Inflammatory macrophage treated with lipopolysaccharide for 4 hours (primary cell): ENCODE measurements around the gene TBX10.
A peak's percentile ranks its signal among the peaks of the same experiment; 100 is the strongest.
"Not testable (repeated sequence)": the region's sequence is repeated elsewhere in the genome, so short reads cannot be mapped to it uniquely, and the experiment has no call there.

Source experiments
- DNase-seq: peaks from one replicate; pipeline ENCODE4 v3.0.0-alpha.2; 2020

Gene TBX10

GRCh38 chr11:67614730-67615714, 24.5 kb downstream of the TBX10 start:
- DNase-seq: peak; percentile 35

DNA sequence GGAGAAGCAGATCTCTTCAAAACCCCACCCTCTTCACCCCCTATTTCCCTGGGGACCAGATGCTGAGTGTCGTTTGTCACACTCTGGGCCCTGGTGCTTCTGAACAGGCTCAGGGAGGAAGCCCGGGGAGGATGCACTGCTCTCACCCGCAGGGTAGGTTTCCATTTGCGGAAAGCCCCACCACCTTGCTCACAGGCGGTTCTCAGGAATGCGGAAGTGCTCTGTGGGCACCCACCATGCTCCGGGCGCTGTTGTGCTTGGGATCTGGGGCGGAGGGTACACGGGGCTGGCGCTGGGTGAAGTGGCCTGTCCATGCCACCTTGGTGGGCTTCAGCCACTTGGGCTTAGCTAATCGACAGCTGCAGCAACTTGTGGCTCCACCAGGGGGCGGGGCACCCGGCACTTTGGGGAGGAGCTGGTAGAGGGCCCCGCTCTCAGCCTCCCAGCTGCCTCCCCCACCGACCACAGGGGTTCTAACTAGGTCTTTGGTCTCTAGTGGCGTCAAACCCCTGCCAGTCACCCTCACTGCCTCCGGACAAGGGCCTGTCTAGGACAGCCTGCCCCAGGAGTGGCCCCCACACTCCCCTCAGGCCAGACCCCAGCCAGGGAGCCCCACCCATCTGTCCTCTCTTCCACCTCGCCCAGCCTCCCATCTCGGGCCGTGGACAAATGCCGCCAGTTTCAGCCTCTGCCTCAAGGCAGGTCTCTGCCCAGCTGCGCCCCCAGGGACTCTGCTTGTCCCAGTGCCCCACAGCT, 25.4 kb downstream of the TBX10 start:
- peak; percentile 74 for DNase-seq

- DNase-seq: no peak
These were observed 26.1 kb downstream of the TBX10 start for GRCh38 chr11:67613313-67613959.

GRCh38 chr11:67612751-67613150, 26.8 kb downstream of the TBX10 start:
- no peak for DNase-seq

DNA sequence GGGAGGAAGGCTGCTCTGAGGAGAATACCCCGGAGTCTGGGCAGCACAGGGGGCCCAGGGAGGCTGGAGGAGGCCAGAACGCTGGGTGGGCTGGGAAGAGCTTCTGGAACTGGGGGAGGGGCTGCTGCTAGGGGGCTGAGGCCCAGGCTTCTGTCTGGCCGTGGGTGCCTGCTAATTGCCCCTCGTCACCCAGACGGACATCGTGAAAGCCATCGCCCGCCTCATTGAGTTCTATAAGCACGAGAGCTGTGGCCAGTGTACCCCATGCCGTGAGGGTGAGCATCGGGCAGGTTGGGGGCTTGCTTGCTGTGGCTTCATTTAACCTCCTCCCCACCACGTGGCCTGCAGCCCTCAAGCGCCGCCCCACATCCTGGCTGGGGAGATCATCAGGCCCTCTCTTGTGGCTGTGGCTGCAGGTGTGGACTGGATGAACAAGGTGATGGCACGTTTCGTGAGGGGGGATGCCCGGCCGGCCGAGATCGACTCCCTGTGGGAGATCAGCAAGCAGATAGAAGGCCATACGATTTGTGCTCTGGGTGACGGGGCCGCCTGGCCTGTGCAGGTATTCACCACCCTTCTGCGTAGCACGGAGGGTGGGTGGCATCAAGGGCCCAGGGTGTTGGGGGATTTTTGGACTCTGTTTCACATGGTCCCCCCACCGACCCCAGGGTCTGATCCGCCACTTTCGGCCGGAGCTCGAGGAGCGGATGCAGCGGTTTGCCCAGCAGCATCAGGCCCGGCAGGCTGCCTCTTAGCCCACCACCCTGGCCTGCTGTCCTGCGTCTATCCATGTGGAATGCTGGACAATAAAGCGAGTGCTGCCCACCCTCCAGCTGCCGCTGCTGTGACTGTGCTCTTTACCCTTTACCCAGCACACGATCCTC, 27.6 kb downstream of the TBX10 start:
- no peak for DNase-seq

DNA sequence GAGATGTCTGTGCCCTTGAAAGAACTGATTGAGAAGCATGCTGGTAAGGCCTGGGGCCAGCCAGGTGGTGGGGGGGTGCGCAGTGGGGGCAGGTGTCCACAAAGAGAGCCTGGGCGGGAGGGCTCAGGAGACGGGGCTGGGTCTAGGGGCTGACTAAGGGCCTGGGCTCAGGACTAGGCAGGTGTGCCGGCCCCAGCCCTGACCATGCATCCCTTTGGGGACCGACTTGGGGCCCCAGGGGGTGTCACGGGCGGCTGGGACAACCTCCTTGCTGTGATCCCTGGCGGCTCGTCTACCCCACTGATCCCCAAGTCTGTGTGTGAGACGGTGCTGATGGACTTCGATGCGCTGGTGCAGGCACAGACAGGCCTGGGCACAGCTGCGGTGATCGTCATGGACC, 28.4 kb downstream of the TBX10 start:
- no peak for DNase-seq

DNA sequence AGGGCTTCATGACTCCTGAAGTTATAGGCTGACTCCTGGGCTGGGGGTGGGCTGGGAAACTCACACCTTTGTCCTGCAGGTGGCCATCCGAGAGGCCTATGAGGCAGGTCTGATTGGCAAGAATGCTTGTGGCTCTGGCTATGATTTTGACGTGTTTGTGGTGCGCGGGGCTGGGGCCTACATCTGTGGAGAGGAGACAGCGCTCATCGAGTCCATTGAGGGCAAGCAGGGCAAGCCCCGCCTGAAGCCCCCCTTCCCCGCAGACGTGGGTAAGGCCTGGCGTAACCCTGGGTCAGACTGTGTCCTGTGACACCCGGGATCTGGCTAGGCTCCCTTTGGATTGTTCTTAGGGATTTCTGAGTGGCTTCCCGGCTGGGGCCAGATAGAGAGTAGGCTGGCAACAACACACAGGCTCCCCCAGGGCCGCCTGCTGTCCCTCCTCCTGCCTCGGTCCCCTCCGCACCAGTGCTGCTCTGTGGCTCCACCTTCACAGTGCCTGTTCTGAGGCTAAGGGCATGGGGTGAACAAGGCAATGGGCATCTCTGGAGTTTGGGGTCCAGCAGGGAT, 29.2 kb downstream of the TBX10 start:
- no peak for DNase-seq

- DNase-seq: no peak
These were observed 30.2 kb downstream of the TBX10 start for GRCh38 chr11:67609316-67609715.

DNA sequence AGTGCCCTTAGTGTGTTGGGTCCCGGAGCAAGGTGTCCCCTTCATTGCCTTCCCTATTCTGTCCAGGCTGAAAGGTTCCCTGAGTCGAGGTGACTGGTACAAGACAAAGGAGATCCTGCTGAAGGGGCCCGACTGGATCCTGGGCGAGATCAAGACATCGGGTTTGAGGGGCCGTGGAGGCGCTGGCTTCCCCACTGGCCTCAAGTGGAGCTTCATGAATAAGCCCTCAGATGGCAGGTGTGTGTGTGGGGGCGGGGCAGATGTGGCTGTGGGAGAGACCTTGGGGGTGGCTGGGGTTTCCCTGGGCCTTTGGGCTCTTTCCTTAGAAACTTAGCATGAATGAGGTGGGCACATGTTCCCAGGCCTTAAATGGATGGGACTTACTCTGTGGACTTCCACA, 31.1 kb downstream of the TBX10 start:
- no peak for DNase-seq

- DNase-seq: no peak
These were observed 32.1 kb downstream of the TBX10 start for GRCh38 chr11:67607507-67607906.

DNA sequence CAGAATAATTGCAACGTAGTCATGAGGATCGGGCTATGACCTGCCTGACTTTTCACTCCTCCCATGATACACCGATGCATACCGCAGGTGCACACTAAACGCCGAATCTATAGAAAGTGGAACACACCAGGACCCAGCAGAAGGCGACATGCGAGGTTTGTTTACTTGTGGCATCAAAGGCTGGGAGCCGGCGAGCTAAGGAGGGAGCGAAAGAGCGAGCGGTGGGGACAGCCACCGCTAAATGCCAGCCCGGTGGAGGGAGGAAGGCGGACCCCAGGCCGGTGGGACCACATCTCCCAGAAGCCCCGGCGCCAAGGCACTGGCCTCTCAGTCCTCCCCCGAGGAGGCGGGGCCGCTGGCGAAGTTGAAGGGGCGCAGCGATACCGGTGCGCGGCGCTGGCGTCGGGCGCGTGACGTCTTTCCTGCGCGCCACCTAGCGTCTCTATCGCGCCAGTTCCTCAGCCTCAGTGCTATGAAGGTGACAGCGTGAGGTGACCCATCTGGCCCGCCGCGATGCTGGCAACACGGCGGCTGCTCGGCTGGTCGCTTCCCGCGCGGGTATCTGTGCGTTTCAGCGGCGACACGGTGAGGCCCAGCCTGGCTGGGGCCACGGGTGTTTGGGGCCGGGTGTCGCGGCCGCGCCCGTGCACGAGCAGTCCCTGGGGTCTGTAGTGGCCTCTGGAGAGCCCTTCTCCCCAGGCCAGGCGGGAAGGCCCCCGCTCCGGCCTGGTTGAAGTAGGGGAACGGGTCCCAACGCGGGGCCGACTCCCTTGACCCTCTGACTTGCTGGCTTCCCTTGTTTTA, 32.9 kb downstream of the TBX10 start, which contains the start of gene NDUFV1:
Gene NDUFV1, plus strand, starts transcription at position 445 of the 804 bp plus-strand sequence. Its CDS starts 69 bp downstream, at position 514.
- DNase-seq: peak; percentile 90

- DNase-seq: no peak
These were observed 33.5 kb downstream of the TBX10 start for GRCh38 chr11:67606093-67606491.

GRCh38 chr11:67605231-67606011, 34.1 kb downstream of the TBX10 start:
- no peak for DNase-seq

DNA sequence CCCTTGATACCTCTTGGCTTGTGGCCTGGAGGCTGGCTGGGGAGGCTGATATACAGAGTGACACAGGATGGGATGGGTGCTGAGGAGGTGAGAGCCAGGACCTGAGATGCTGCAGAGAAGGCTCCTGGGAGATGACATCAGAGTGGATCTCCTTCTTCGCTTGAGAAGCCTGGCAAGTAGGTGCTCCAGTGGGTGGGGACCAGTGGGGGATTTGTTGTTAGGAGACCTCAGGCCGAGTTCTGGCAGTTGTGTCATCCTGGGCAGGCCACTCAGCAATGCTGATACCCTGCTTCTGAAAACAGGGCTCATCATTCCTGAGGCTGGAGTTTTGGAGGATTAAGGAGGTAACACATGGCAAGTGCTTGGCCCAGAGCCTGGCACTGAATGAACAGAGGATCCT, 34.7 kb downstream of the TBX10 start:
- DNase-seq: no peak

DNA sequence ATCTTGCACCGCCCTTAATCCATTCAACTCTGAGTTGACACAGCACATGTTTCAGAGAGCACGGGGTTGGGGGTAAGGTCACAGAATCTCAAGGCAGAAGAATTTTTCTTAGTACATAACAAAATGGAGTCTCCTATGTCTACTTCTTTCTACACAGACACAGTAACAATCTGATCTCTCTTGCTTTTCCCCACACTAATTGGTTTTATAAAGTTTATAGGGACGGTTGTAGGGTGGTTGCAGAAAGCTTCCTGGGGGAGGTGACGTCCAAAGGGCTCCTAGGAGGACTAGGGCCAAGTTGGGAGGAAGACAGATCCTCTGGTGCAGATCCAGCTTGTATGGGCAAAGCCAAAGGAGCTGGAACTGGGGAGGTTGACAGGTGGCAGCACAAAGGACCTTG, 35.4 kb downstream of the TBX10 start:
- not testable (repeated sequence) for DNase-seq

DNA sequence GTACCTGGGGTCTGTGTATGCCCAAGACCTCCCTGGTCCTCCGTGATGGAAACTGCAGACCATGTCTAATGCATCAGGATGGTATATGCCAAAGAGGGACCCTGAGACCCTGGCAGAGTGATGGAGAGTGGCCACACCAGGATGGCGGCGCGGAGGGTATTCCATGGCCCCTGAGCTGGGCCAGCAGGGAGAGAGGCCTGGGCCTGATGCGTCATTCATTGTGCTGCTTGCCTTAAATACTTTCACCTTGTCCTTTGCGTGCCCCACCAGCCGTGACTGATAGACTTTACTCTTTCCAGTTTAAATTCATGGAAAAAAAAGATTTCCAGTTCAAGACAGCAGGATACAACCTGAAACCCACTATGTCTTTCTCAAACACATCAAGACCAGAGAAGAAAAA, 38.5 kb downstream of the TBX10 start:
- DNase-seq: no peak

- no peak for DNase-seq
These were observed 39.1 kb downstream of the TBX10 start for GRCh38 chr11:67600324-67601029.

GRCh38 chr11:67599149-67599548, 40.4 kb downstream of the TBX10 start:
- no peak for DNase-seq

DNA sequence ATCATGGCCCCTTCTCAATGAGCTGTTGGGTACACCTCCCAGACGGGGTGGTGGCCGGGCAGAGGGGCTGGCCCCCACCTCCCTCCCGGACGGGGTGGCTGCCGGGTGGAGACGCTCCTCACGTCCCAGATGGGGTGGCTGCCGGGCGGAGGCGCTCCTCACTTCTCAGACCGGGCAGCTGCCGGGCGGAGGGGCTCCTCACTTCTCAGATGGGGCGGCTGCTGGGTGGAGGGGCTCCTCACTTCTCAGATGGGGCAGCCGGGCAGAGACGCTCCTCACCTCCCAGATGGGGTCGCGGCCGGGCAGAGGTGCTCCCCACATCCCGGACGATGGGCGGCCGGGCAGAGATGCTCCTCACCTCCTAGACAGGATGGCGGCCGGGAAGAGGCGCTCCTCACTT, 41.6 kb downstream of the TBX10 start:
- not testable (repeated sequence) for DNase-seq
